ENCODE measurements around the gene ARMC9. TPM values are rescaled to one million over a fixed set of nuclear protein-coding genes. Genes with fewer than 3 reads are reported as not detected.

Gene ARMC9
- total and polyA plus RNA-seq, 2 of the 13 experiments (the other 11 are each of a cell fraction or from before 2014, with no cell fraction given): 9.1 to 12.8 TPM

GRCh38 chr2:231361701-231362554 is 163.5 kb downstream of the ARMC9 start:
- Histone ChIP-seq H3K27me3 (ENCODE audit: control insufficient read depth in 1 of 2, insufficient read depth in 2 of 2, low read length in 2 of 2) (no peaks in the 10 kb centered on the region), H3K4me2 (ENCODE audit: low read depth, low read length) (no peak overlapping the region), H3K79me2 (ENCODE audit: insufficient read depth, low read length) (no peaks in the 10 kb centered on the region), H2AFZ (ENCODE audit: low read length) (no peak overlapping the region), H4K20me1 (ENCODE audit: insufficient read depth, low read length) (no peaks in the 10 kb centered on the region), H3K36me3 (replicated peaks in 1 of 2; ENCODE audit: control insufficient read depth in 1 of 2, insufficient read depth in 2 of 2, low read length in 2 of 2) (no peaks in the 10 kb centered on the region; a peak in 1 of 5 replicates), H3K27ac (ENCODE audit: extremely low read length, insufficient read depth, low read length) (no peak overlapping the region), H3K4me1 (ENCODE audit: insufficient read depth, low read length) (peaks cover 18% of the 10 kb centered on the region), H3K9me3 (ENCODE audit: low read length) (no peaks in the 10 kb centered on the region), H3K4me3 (replicated peaks in 1 of 3; ENCODE audit: insufficient read depth in 1 of 3, low read depth in 2 of 3, low read length in 3 of 3) (no peak overlapping the region), H3K9ac (ENCODE audit: insufficient read depth, low read depth, low read length) (no peak overlapping the region)
- in situ Hi-C loops (cut with HindIII; ENCODE audit: extremely low pct_ligation_motif_present, low pct_unique_long_range_greater_than_20kb): no loop called here
- ATAC-seq: peak; percentile 12; the same call in 1 of the 3 replicates
- no TSS peak for BruUV-seq (replicated peaks)
- intact Hi-C loops (cut with micrococcal nuclease; ENCODE audit: unreplicated experiment): no loop called here
- peak; percentile 4 for FAIRE-seq
- CTCF ChIA-PET (ENCODE audit: low intra/inter-chr PET ratio, low total read pairs): no interaction called here
- DNase-seq (ENCODE audit: low spot score): no peak
- WGBS (ENCODE audit: low lambda C conversion rate): 89% methylated on average over 12 of the region's 12 CpGs
- POLR2A ChIA-PET: no interaction called here
- TF ChIP-seq ZNF569 (CRISPR knock-in tag; IDR thresholded peaks at IDR 0.05; ENCODE audit: borderline replicate concordance) (no peak), ZNF546 (CRISPR knock-in tag; conservative IDR thresholded peaks at IDR 0.05) (no peak), USF2 (IDR thresholded peaks at IDR 0.05; ENCODE audit: low read depth, low read length) (no peak), USF2 (CRISPR knock-in tag; IDR thresholded peaks at IDR 0.05; ENCODE audit: borderline replicate concordance) (no peak), RFXANK (CRISPR knock-in tag; IDR thresholded peaks at IDR 0.05) (no peak), ZNF354B (CRISPR knock-in tag; IDR thresholded peaks at IDR 0.05) (no peak), ZNF160 (CRISPR knock-in tag; IDR thresholded peaks at IDR 0.05) (no peak), ZBTB42 (CRISPR knock-in tag; IDR thresholded peaks at IDR 0.05) (no peak), ELF3 (CRISPR knock-in tag; IDR thresholded peaks at IDR 0.05) (no peak), REPIN1 (CRISPR knock-in tag; IDR thresholded peaks at IDR 0.05; ENCODE audit: borderline replicate concordance, low read depth) (no peak), GABPB1 (CRISPR knock-in tag; IDR thresholded peaks at IDR 0.05) (no peak)
- TF ChIP-seq, protein P1, sequence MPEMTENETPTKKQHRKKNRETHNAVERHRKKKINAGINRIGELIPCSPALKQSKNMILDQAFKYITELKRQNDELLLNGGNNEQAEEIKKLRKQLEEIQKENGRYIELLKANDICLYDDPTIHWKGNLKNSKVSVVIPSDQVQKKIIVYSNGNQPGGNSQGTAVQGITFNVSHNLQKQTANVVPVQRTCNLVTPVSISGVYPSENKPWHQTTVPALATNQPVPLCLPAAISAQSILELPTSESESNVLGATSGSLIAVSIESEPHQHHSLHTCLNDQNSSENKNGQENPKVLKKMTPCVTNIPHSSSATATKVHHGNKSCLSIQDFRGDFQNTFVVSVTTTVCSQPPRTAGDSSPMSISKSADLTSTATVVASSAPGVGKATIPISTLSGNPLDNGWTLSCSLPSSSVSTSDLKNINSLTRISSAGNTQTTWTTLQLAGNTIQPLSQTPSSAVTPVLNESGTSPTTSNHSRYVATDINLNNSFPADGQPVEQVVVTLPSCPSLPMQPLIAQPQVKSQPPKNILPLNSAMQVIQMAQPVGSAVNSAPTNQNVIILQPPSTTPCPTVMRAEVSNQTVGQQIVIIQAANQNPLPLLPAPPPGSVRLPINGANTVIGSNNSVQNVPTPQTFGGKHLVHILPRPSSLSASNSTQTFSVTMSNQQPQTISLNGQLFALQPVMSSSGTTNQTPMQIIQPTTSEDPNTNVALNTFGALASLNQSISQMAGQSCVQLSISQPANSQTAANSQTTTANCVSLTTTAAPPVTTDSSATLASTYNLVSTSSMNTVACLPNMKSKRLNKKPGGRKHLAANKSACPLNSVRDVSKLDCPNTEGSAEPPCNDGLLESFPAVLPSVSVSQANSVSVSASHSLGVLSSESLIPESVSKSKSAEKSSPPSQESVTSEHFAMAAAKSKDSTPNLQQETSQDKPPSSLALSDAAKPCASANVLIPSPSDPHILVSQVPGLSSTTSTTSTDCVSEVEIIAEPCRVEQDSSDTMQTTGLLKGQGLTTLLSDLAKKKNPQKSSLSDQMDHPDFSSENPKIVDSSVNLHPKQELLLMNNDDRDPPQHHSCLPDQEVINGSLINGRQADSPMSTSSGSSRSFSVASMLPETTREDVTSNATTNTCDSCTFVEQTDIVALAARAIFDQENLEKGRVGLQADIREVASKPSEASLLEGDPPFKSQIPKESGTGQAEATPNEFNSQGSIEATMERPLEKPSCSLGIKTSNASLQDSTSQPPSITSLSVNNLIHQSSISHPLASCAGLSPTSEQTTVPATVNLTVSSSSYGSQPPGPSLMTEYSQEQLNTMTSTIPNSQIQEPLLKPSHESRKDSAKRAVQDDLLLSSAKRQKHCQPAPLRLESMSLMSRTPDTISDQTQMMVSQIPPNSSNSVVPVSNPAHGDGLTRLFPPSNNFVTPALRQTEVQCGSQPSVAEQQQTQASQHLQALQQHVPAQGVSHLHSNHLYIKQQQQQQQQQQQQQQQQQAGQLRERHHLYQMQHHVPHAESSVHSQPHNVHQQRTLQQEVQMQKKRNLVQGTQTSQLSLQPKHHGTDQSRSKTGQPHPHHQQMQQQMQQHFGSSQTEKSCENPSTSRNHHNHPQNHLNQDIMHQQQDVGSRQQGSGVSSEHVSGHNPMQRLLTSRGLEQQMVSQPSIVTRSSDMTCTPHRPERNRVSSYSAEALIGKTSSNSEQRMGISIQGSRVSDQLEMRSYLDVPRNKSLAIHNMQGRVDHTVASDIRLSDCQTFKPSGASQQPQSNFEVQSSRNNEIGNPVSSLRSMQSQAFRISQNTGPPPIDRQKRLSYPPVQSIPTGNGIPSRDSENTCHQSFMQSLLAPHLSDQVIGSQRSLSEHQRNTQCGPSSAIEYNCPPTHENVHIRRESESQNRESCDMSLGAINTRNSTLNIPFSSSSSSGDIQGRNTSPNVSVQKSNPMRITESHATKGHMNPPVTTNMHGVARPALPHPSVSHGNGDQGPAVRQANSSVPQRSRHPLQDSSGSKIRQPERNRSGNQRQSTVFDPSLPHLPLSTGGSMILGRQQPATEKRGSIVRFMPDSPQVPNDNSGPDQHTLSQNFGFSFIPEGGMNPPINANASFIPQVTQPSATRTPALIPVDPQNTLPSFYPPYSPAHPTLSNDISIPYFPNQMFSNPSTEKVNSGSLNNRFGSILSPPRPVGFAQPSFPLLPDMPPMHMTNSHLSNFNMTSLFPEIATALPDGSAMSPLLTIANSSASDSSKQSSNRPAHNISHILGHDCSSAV (CRISPR knock-in tag; IDR thresholded peaks at IDR 0.05; ENCODE audit: borderline replicate concordance): no peak

All from HepG2 (cell line).